ENCODE measurements around the gene NQO2.

DNA sequence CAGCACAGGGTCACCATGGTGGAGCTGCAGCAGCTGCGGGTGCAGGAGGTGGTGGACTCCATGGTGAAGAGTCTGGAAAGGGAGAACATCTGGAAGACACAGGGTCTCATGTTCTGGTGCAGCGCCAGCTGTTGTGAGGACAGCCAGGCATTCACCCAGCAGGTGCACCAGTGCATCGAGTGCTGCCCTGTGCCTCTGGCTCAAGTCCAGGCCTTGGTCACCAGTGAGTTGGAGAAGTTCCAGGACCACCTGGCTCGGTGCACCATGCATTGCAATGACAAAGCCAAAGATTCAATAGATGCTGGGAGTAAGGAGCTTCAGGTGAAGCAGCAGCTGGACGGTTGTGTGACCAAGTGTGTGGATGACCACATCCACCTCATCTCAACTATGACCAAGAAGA, 45.7 kb downstream of the NQO2 start:
- TF ChIP-seq, protein P1, sequence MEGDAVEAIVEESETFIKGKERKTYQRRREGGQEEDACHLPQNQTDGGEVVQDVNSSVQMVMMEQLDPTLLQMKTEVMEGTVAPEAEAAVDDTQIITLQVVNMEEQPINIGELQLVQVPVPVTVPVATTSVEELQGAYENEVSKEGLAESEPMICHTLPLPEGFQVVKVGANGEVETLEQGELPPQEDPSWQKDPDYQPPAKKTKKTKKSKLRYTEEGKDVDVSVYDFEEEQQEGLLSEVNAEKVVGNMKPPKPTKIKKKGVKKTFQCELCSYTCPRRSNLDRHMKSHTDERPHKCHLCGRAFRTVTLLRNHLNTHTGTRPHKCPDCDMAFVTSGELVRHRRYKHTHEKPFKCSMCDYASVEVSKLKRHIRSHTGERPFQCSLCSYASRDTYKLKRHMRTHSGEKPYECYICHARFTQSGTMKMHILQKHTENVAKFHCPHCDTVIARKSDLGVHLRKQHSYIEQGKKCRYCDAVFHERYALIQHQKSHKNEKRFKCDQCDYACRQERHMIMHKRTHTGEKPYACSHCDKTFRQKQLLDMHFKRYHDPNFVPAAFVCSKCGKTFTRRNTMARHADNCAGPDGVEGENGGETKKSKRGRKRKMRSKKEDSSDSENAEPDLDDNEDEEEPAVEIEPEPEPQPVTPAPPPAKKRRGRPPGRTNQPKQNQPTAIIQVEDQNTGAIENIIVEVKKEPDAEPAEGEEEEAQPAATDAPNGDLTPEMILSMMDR (IDR thresholded peaks at IDR 0.05; ENCODE audit: poor library complexity, severe bottlenecking) = no peak
- TF ChIP-seq, protein P2, sequence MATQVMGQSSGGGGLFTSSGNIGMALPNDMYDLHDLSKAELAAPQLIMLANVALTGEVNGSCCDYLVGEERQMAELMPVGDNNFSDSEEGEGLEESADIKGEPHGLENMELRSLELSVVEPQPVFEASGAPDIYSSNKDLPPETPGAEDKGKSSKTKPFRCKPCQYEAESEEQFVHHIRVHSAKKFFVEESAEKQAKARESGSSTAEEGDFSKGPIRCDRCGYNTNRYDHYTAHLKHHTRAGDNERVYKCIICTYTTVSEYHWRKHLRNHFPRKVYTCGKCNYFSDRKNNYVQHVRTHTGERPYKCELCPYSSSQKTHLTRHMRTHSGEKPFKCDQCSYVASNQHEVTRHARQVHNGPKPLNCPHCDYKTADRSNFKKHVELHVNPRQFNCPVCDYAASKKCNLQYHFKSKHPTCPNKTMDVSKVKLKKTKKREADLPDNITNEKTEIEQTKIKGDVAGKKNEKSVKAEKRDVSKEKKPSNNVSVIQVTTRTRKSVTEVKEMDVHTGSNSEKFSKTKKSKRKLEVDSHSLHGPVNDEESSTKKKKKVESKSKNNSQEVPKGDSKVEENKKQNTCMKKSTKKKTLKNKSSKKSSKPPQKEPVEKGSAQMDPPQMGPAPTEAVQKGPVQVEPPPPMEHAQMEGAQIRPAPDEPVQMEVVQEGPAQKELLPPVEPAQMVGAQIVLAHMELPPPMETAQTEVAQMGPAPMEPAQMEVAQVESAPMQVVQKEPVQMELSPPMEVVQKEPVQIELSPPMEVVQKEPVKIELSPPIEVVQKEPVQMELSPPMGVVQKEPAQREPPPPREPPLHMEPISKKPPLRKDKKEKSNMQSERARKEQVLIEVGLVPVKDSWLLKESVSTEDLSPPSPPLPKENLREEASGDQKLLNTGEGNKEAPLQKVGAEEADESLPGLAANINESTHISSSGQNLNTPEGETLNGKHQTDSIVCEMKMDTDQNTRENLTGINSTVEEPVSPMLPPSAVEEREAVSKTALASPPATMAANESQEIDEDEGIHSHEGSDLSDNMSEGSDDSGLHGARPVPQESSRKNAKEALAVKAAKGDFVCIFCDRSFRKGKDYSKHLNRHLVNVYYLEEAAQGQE (IDR thresholded peaks at IDR 0.05; ENCODE audit: borderline replicate concordance) = no peak
- no peak for TF ChIP-seq TAF1 (IDR thresholded peaks at IDR 0.05; ENCODE audit: low read depth)

Data from neural cell (in vitro differentiated cells).